Limb (tissue), 2 donors: ENCODE results near the gene COL13A1.

ENCODE experiments used
- DNase-seq, 2 donors: peaks; one replicate each; pipeline ENCODE4 v3.0.0-alpha.2; 2016; ENCODE audit errors: extremely low spot score in 2 of 2

Gene COL13A1

DNA sequence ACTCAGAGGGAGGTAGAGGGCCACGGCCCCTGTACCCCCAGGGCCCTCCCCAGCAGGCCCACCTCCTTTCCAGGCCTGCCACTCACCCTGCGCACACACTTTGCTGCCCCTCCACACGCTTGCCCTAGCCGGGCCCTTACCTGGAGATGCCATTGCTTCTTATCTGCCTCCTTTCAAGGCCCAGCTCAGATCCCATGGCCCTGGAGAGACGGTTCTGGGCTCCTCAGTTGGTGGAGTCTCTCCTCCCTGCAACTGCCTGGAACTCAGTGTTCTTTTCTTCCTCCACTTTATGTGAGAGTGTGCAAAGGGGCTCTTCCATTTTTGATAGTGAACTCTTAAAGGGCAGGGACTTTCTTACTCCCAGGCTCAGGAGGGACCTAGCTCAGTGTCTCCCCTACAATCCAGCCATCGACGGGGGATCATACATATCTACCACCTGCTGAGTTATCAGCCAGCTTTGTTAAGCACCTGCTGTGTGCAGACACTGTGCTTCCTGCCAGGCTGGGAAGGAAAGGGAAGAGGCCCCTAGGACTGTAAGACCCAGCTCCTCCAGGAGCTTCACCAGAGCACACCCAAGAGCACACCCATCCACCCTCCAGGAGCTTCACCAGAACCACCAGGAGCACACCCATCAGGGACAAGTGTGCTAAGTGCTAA lies 161.6 kb downstream of the COL13A1 start:
- peak in 1 of 2 donors; percentile 13 for DNase-seq

DNA sequence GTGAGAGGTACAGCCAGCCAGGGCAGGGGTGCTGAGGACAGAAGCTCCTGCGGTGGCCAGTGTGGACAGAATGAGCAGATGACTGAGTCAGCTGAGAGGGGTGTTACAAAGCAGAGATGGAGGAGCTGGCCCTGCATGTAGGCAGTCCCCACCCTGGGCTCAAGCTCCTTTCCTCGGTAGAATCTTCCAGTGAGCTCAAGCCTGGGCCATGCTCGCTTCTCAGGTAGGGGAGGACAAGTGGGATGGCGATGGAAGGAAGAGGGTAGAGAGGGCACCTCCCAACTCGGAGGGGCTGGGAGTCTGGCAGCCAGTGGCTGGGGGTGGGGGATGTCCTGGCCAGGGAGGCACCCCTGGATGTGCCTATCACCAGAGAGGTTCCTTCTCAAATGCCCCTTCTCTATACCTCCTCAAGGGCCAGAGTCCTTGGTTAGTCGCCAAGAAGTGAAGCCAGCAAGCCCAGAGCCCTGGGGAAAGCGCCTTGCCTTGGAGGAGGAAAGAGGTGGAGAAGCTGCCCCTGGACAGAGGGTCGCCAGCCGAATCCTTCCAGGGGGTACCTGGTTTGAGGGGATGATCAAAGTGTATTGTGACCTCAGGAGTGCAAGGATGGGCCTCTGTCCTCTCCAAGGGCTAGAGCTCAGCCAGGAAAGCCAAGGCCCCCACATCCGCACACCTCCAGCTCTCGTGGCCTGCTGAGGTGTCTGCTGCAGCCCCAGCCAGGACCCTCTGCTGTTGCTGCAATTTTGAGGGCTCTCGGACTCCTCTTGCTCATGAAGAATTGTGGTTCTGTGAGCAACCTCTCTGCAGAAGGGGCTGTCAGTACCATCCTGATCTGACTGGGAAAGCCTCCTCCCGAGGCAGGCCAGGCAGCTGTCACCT lies 162.4 kb downstream of the COL13A1 start:
- DNase-seq: peak in 1 of 2 donors; percentile 16

DNA sequence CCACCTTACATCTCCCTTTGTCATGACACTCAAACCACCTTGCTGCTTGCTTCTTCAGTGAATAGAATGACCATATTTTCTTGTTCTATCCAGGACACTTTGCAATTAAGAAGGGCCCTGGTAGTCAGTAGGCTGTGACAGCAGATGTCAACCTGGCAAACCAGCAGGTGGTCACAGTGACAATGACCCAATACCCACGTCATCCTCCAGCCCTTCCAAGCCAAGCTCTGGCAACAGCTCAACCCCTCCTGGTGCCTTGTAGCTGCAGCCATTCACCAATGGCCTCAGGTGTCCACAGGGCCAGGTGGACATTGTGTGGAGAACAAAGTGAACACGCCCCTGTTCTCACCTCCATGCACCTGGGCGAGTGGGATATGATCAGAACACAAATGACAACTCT lies 163.4 kb downstream of the COL13A1 start:
- DNase-seq: peak in 1 of 2 donors; percentile 3

DNA sequence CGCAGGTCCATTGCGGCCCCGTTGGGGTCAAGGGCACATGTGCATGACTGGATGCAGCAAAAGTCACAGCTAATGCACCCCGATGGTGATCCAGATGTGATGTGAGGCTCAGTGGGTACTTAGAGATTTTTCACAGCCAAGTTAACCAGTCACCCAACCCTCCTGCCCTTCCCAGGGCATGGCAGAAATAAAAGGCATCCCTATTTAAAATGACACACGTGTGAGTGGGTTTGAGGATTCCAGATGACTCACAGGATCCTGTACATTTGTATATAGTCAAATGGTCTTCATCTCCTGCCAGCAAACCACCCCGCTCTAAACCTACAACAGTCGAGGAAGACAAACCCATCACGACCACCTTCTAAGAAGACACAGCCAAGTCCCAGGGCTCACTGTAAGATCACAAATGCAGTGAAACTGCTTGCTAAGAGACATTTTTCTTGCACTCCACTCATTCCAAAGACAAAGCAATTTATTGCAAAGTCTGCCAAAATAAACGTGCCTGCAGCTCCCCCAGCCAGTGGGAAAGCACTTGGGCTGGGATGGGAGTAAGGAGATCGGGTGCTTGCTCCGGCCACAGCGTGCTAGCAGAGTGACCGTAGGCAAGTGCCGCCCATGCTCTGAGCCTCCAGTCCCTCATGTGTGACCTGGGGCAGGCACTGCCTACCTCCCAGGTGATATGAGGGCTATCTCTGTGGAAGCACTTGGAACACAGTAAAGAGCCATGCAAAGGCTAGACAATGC lies 164.4 kb downstream of the COL13A1 start:
- DNase-seq: peak in 1 of 2 donors; percentile 26

DNA sequence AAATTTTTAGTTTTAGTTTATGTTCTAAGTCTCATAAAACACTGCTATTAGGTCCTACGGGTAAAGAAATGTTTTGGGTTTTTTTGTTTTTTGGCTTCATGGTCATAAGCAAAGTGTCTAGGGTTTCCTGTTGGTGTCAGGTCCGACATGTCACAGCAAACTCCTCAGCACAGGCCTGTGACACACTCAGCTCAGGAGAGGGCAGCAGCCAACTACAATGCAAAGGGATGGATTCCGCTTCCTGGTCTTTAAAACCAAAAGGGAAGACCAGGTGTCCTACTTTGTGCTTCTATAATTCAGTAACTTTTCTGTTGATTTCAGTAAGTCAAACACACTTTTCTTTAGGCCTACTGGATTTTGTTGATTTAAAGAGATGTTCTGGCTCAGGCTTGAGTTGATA lies 167.1 kb downstream of the COL13A1 start:
- peak in 1 of 2 donors; percentile 31 for DNase-seq

DNA sequence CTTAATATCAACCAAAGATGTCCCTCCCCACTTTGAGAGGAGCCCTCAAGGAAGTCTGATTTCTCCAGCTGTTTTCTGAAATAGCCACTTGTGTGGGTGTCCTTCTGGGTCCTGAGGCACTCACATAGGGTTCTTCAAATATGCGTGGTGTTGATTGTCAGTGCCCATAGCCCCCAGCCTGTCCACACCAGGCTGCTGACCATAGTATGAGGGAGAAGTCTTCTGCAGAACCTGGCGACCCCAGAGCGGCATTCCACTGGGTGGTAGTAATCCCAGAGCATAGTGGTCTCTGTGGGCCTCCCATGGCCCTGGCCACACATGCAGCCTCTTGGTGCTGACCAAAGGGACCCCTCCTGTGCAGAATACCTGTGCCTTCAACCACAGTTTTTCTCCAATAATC lies 168.3 kb downstream of the COL13A1 start:
- peak in 1 of 2 donors; percentile 11 for DNase-seq

DNA sequence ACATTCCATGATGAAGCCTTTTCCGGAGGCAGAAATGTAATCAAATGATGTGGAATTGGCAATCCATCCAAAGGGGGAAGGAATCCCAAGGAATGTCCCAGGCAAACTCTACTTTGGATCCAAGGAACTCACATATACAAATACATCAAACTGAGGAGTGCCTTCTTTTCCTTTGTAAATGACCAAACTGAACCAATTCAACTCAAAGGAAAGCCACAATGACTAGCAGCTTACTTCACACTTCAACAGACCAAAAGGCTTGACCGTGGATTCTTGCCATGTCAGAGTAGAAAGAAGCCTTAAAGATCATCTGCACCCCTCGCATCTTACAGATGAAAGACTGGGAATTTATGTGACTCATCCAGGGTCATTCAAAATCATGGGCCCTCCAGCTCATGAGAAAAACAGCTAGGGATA lies 171.3 kb downstream of the COL13A1 start:
- DNase-seq: no peak

DNA sequence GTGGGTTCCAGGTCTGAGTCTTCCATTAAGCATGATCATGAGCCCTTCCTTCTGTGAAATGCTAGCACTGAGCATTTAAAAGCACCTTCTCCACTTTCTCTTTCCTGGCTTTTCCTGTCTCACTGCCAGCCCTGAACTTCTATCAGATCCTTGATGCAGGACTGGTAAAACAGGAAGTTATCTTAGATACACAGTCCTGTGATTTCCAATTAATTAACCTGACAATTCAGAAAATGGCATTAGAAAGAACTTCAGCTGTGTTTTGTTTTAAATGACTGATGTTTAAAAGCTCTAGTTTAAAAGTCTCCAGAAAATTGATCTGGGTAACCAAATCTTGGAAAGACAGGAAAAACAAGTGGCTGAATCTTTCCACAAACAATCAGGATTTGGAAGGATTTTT lies 172.0 kb downstream of the COL13A1 start:
- DNase-seq: no peak

DNA sequence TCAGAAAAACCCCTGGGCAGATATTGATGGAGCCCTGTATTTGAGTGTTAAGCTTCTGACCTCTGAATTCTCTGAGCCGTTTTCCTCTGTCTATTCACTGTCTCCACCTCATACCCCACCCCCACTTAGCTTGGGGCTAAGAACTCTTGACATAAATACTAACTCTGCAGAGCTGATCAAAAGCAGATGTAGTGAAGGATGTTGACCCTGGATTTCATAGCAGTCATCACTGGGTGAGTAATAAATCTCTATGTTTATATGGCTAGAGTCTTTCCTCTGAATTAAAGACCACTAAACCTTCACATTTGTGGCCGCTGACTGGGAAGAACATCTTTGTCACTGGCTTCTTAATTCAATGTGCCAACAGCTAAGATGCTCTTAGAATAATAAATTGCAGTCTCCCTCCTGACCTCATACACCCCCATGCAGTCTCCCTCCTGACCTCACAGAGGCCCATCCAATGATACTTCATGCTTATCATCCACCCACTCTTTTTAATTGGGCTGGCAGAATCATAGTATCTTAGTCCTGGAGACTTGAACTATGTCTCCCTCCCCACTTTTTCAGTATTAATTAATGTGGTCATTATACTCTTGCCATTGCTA lies 172.9 kb downstream of the COL13A1 start:
- DNase-seq: peak in 1 of 2 donors; percentile 15

DNA sequence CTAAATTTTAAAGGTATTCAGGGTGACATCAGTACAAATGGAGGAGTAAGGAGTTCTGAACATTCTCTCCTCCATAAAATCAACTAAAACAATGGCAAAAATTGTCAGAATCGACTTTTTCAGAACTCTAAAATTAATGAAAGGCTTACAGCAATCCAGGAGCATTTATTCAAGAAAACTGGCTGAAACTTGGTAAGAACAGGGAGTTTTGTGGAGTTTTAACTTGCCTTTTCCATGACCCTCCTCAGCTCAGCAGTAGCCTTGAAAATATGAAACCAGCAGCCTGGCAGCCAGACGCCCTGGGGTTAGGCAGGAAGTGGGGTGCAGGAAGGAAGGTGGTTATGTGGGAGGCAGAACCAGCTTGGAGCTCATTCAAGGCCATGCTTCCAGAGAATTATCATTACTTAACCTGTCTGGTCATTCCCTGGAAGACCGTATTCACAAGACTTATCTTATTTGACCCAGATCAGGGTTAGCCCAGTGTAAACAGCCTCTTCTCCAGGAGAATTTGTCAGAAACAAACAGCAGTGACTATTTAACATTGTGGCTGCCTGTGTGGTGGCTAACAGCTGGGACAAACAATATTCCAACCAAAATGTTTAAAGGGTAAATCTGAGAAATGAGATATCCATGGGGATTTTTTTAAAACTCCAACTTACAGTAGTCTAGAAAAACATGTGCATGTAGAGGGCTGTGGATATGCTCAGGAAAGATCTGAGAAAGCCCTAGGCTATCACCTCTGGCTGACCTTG lies 175.3 kb downstream of the COL13A1 start:
- DNase-seq: no peak

DNA sequence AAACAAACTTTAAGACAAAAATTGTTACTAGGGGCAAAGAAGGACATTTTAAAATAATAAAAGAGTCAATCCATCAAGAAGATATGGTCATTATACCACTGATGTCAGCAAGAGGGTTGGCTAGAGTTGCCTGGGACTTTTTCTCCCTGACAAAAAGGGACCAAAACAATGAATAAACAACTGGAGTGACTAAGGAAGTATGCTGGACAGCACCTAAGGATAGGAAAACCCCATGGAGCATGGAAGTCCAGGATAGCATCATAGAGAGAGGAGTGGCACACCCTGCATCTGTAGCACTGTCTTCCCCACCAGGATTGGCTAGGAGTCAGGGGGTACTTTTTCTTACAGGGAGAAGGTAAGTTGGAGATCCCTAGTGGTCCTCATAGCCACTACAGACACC lies 177.5 kb downstream of the COL13A1 start:
- no peak for DNase-seq

DNA sequence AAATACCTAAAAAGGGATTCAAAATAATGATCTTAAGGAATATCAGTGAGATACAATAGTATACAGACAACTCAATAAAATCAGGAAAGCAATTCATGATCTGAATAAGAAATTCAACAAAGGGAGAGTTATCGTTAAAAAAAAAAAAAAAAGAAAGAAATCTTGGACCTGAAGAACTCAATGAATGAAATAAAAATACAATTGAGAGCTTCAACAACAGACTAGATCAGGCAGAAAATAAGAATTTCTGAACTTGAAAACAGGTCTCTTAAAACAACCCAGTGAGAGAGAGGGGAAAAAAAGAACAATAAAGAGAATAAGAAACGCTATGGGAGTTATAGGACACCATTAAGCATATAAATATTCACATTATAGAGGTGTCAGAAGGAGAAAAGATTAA lies 179.0 kb downstream of the COL13A1 start:
- no peak for DNase-seq

DNA sequence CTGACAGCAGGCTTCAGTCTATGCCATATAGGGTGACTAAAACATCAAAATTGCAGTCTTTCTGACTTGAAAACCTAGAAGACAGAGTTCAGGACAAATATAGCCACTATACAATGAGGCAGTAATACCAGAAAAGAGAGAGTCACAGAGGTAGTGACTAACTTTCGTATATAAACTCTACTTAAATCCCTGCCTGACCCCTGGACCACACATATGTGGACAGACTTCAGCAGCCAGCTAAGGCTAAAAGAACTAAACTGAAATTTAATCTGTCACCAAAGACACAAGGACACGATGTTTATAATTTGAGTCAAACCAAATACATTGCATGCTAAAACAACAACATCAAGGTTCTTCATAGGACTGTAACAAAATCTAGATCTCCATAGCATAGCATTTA lies 186.4 kb downstream of the COL13A1 start:
- DNase-seq: no peak

DNA sequence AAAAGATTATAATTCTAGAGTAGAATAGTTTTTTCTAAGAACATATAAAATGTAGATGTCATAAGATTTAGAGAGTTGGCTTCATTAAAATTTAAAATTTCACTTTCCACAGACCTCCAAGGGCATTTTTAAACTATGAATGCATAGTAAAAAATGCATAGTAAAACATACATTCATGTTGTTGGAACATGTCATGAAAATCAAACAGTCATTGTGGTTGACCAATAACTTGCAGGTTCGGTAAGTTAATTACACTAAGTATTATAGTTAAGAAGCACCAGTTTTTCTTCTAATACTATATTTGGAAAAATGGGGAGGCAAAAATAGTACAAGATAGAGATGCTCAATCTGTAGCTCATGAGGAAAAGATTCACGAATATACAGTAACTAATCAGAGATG lies 189.4 kb downstream of the COL13A1 start:
- no peak for DNase-seq

DNA sequence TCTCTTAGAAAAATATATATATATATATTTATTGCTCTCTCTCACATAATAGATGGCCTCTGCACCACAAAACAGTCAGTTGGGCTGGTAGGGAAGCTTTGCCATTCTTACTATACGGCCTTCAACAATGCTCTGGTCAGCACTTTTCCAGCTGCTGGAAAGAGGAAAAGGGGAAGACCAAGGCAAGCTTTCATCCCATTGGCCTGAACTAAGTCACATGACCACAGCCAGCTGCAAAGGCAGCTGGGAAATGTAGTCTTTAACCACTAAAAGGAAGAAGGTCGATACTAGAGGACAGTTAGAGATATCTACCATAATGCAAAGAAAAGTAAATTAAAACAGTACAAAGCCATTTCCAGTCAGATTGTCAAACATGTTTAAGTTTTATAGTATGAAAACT lies 192.6 kb downstream of the COL13A1 start:
- peak in 1 of 2 donors; percentile 6 for DNase-seq

DNA sequence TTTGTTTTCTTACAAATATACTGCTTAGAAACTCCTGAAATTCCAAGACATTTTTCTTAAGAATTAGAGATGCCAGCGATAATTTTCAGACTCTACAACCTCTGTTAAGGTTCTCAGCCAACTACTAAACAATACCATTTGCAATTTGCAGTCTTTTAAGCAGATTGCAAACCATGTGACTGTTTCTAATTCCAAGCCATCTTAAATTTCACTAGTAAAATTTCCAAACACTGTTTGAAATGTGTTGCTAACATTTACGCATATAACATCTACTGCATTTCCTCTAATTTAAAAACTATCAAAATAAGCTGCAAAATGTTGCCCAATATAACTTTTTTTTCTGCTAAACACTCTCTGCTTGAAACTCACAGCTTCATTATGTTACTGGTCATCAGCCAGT lies 194.9 kb downstream of the COL13A1 start:
- DNase-seq: no peak

DNA sequence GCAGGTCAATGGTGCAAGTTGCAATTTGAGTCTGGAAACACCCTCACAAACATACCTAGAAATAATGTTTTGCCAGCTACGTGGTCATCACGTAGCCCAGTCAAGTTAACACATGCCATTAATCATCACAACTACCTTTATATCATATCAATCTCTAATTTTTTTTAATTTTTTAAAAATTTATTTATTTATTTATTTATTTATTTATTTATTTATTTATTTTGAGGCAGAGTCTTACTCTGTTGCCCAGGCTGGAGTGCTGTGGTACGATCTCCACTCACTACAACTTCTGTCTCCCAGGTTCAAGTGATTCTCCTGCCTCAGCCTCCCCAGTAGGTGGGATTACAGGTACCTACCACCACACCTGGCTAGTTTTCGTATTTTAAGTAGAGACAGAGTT lies 198.6 kb downstream of the COL13A1 start:
- no peak for DNase-seq

DNA sequence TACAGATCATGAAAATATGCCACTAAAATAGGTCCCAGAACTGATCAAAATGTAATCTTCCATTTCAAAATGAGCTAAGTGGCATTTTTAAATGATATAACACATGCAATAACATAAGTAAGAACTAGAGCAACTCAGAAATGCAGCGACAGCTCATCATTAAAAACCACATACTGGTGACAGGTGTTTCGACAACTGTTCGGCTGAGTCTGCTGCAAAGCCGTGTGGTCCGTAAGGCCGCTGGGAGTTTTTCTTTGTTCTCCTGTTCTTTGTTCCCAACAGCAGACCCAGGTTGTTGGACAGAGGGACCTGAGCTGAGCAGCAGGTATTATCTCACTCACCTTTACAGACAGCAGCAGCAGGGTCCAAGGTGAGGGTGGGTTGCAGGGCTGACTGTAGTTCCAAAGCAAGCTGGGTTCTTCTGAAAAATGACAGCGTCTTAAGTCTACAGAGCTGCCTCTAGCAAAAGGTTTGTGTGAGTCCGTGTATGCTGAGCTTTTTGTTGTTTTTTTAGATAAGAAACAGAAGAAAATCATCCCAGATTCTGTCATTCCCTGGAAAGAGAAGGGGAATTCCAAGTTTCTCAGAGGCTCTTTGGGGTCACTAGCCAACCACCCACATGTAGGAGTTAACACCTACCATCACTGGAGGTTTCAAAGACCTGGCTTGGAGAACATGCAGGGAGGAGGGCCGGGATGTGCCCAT lies 205.6 kb downstream of the COL13A1 start:
- DNase-seq: no peak
